HEK293 (cell line): Measurements from ENCODE around the gene SNAPIN.

ENCODE experiments used
- ELK4 ChIP-seq: IDR thresholded peaks from 2 replicates; pipeline ENCODE4 v1.6.1; 2011; ENCODE audit warnings: mild to moderate bottlenecking, low read depth, low read length, borderline replicate concordance
- FEZF1 ChIP-seq: fragments of 450-650 bp; formaldehyde crosslinking; IDR thresholded peaks from 2 replicates; pipeline ENCODE4 v1.5.1; 2016; ENCODE audit warnings: missing biosample characterization, missing genetic modification characterization
- OSR2 ChIP-seq: fragments of 450-650 bp; formaldehyde crosslinking; IDR thresholded peaks from 2 replicates; pipeline ENCODE4 v1.5.1; 2016; ENCODE audit warnings: missing biosample characterization, missing genetic modification characterization
- SP7 ChIP-seq: fragments of 450-650 bp; formaldehyde crosslinking; IDR thresholded peaks from 2 replicates; pipeline ENCODE4 v1.5.1; 2016; ENCODE audit warnings: missing biosample characterization, missing genetic modification characterization
- TSHZ1 ChIP-seq: fragments of 450-650 bp; formaldehyde crosslinking; IDR thresholded peaks from 2 replicates; pipeline ENCODE4 v1.5.1; 2016; ENCODE audit warnings: missing biosample characterization, missing genetic modification characterization, borderline replicate concordance
- ZBTB21 ChIP-seq: fragments of 450-650 bp; formaldehyde crosslinking; IDR thresholded peaks from 2 replicates; pipeline ENCODE4 v1.5.1; 2017; ENCODE audit warnings: missing biosample characterization, missing genetic modification characterization
- ZBTB44 ChIP-seq: fragments of 450-650 bp; IDR thresholded peaks from 2 replicates; pipeline ENCODE4 v1.5.1; 2018; ENCODE audit warnings: missing biosample characterization, mild to moderate bottlenecking, missing genetic modification characterization
- ZNF112 ChIP-seq: fragments of 450-650 bp; formaldehyde crosslinking; IDR thresholded peaks from 2 replicates; pipeline ENCODE4 v1.5.0; 2017; ENCODE audit warnings: missing biosample characterization, missing genetic modification characterization
- ZNF157 ChIP-seq: fragments of 450-650 bp; formaldehyde crosslinking; IDR thresholded peaks from 2 replicates; pipeline ENCODE4 v1.5.1; 2016; ENCODE audit warnings: missing biosample characterization, missing genetic modification characterization
- ZNF2 ChIP-seq: fragments of 450-650 bp; formaldehyde crosslinking; IDR thresholded peaks from 2 replicates; pipeline ENCODE4 v1.5.1; 2016; ENCODE audit warnings: missing biosample characterization, missing genetic modification characterization
- ZNF239 ChIP-seq: fragments of 450-650 bp; formaldehyde crosslinking; IDR thresholded peaks from 2 replicates; pipeline ENCODE4 v1.5.1; 2016; ENCODE audit warnings: missing biosample characterization, missing genetic modification characterization
- ZNF280D ChIP-seq: fragments of 450-650 bp; formaldehyde crosslinking; IDR thresholded peaks from 2 replicates; pipeline ENCODE4 v1.5.1; 2016; ENCODE audit warnings: missing biosample characterization, missing genetic modification characterization
- ZNF341 ChIP-seq: fragments of 450-650 bp; formaldehyde crosslinking; IDR thresholded peaks from 2 replicates; pipeline ENCODE4; 2016; ENCODE audit warnings: low read depth, missing biosample characterization, missing genetic modification characterization
- ZNF354C ChIP-seq: fragments of 450-650 bp; formaldehyde crosslinking; IDR thresholded peaks from 2 replicates; pipeline ENCODE4 v1.5.1; 2016; ENCODE audit warnings: missing biosample characterization, missing genetic modification characterization, low read depth, borderline replicate concordance
- ZNF366 ChIP-seq: fragments of 450-650 bp; formaldehyde crosslinking; conservative IDR thresholded peaks from 2 replicates; pipeline ENCODE4 v1.5.1; 2016; ENCODE audit warnings: missing biosample characterization, missing genetic modification characterization
- ZNF521 ChIP-seq: fragments of 450-650 bp; formaldehyde crosslinking; IDR thresholded peaks from 2 replicates; pipeline ENCODE4 v1.5.1; 2017; ENCODE audit warnings: missing biosample characterization, mild to moderate bottlenecking, missing genetic modification characterization
- ZNF654 ChIP-seq: fragments of 450-650 bp; formaldehyde crosslinking; IDR thresholded peaks from 2 replicates; pipeline ENCODE4 v1.5.1; 2016; ENCODE audit warnings: low read depth, missing biosample characterization, missing genetic modification characterization
- ZNF707 ChIP-seq: fragments of 450-650 bp; formaldehyde crosslinking; IDR thresholded peaks from 2 replicates; pipeline ENCODE4 v1.5.1; 2016; ENCODE audit warnings: missing biosample characterization, missing genetic modification characterization
- ZNF747 ChIP-seq: fragments of 450-650 bp; formaldehyde crosslinking; IDR thresholded peaks from 2 replicates; pipeline ENCODE4 v1.5.1; 2016; ENCODE audit warnings: missing biosample characterization, missing genetic modification characterization
- TF ChIP-seq, protein P1 (sequence below): fragments of 450-650 bp; formaldehyde crosslinking; IDR thresholded peaks from 2 replicates; pipeline ENCODE4 v1.5.1; 2016; ENCODE audit warnings: missing biosample characterization, missing genetic modification characterization, borderline replicate concordance
- TF ChIP-seq, protein P2 (sequence below): fragments of 450-650 bp; formaldehyde crosslinking; IDR thresholded peaks from 2 replicates; pipeline ENCODE4 v1.5.1; 2016; ENCODE audit warnings: missing biosample characterization, missing genetic modification characterization

Gene SNAPIN

DNA sequence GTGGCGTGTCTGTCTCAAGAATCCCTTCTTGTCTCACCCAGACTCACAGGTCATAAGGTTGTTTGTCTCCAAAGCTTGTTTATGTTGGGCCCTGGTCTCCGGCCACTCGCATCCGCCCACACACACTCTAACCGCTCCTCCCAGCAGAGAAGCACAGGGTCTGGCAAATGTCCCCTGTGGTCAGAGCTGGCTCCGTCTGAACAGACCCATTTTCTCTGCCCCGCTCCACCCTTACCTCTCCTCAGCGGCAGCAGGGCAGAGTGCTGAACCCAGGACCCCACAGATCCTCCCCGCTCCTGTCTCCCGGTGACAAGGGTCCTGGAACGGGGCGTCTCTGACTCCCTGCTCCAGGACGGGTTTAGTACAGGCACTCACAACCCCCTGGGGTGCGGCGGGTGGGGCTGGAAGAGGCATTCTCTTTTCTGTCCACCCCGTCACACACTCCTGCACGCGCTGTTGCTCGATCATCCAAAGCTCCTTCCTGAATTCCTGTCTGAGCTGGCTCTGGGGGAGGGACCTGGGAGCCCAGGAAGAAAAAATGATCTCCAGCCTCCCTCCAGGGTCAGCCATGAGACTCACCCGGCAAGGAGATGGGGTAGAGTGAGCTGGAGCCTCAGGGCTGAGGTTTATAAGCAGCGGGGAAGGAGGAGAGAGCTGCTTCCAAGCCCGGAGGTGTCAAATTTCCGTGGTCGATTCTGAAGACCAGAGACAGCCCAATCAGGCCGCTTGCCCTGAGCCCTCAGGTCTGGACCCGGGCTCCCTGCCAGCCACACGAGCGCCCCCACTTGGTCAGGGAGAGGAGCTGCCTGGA, 31.4 kb upstream of the SNAPIN start, which contains the start of gene S100A13 (continued):
- no peak for TF ChIP-seq TSHZ1 (tag by site-specific recombination)
- no peak for TF ChIP-seq ZBTB44 (tag by site-specific recombination)
- TF ChIP-seq ZNF280D, result no peak
- TF ChIP-seq ZNF654 (tag by site-specific recombination), result no peak
- TF ChIP-seq ZNF354C (tag by site-specific recombination), result no peak
- TF ChIP-seq ZNF366, result peak; percentile 77
- TF ChIP-seq ZNF341, result peak; percentile 61
- TF ChIP-seq ZNF747 (tag by site-specific recombination), result no peak
- peak; percentile 71 for TF ChIP-seq SP7 (tag by site-specific recombination)
- no peak for TF ChIP-seq ZNF239 (tag by site-specific recombination)
- no peak for TF ChIP-seq ZNF707 (tag by site-specific recombination)
- no peak for TF ChIP-seq ZBTB21
- TF ChIP-seq, protein P1, sequence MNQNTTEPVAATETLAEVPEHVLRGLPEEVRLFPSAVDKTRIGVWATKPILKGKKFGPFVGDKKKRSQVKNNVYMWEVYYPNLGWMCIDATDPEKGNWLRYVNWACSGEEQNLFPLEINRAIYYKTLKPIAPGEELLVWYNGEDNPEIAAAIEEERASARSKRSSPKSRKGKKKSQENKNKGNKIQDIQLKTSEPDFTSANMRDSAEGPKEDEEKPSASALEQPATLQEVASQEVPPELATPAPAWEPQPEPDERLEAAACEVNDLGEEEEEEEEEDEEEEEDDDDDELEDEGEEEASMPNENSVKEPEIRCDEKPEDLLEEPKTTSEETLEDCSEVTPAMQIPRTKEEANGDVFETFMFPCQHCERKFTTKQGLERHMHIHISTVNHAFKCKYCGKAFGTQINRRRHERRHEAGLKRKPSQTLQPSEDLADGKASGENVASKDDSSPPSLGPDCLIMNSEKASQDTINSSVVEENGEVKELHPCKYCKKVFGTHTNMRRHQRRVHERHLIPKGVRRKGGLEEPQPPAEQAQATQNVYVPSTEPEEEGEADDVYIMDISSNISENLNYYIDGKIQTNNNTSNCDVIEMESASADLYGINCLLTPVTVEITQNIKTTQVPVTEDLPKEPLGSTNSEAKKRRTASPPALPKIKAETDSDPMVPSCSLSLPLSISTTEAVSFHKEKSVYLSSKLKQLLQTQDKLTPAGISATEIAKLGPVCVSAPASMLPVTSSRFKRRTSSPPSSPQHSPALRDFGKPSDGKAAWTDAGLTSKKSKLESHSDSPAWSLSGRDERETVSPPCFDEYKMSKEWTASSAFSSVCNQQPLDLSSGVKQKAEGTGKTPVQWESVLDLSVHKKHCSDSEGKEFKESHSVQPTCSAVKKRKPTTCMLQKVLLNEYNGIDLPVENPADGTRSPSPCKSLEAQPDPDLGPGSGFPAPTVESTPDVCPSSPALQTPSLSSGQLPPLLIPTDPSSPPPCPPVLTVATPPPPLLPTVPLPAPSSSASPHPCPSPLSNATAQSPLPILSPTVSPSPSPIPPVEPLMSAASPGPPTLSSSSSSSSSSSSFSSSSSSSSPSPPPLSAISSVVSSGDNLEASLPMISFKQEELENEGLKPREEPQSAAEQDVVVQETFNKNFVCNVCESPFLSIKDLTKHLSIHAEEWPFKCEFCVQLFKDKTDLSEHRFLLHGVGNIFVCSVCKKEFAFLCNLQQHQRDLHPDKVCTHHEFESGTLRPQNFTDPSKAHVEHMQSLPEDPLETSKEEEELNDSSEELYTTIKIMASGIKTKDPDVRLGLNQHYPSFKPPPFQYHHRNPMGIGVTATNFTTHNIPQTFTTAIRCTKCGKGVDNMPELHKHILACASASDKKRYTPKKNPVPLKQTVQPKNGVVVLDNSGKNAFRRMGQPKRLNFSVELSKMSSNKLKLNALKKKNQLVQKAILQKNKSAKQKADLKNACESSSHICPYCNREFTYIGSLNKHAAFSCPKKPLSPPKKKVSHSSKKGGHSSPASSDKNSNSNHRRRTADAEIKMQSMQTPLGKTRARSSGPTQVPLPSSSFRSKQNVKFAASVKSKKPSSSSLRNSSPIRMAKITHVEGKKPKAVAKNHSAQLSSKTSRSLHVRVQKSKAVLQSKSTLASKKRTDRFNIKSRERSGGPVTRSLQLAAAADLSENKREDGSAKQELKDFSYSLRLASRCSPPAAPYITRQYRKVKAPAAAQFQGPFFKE (tag by site-specific recombination), result no peak
- TF ChIP-seq OSR2 (tag by site-specific recombination), result no peak
- no peak for TF ChIP-seq ELK4
- no peak for TF ChIP-seq ZNF112
- TF ChIP-seq ZNF2 (tag by site-specific recombination), result peak; percentile 67; the same call in 1 of the 2 replicates
- TF ChIP-seq, protein P2, sequence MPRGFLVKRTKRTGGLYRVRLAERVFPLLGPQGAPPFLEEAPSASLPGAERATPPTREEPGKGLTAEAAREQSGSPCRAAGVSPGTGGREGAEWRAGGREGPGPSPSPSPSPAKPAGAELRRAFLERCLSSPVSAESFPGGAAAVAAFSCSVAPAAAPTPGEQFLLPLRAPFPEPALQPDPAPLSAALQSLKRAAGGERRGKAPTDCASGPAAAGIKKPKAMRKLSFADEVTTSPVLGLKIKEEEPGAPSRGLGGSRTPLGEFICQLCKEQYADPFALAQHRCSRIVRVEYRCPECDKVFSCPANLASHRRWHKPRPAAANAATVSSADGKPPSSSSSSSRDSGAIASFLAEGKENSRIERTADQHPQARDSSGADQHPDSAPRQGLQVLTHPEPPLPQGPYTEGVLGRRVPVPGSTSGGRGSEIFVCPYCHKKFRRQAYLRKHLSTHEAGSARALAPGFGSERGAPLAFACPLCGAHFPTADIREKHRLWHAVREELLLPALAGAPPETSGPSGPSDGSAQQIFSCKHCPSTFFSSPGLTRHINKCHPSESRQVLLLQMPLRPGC (tag by site-specific recombination), result no peak; the same call in 1 of the 2 replicates
- TF ChIP-seq ZNF521 (tag by site-specific recombination), result no peak
- peak; percentile 22; the same call in 1 of the 2 replicates for TF ChIP-seq FEZF1 (tag by site-specific recombination)
- no peak for TF ChIP-seq ZNF157 (tag by site-specific recombination)
